OCI-LY7 (cell line): ENCODE measurements around the gene AUTS2. TPM values are rescaled to one million over a fixed set of nuclear protein-coding genes. Genes with fewer than 3 reads are reported as not detected.

Source experiments
- BruUV-seq: library from RNA; stranded (reverse); fragments of 400-500 nt; replicated peaks from 2 replicates; lab custom pipeline; 2021; lab: Mats Ljungman, UMichigan
- CTCF ChIA-PET: fragments of 300-600 bp; sonication (Branson Sonifier 250); formaldehyde crosslinking; loops from one replicate; lab custom pipeline; 2022; ENCODE audit warnings: antibody characterized with exemption; ENCODE audit not compliant: unreplicated experiment; lab: Charles Lee
- POLR2A ChIA-PET: fragments of 300-600 bp; sonication (Branson Sonifier 250); formaldehyde crosslinking; loops from one replicate; lab custom pipeline; 2022; ENCODE audit warnings: antibody characterized with exemption; lab: Charles Lee
- DNase-seq: peaks from one replicate; pipeline ENCODE4 v3.0.0-alpha.2; 2015; ENCODE audit warnings: low spot score
- H2AFZ ChIP-seq: fragments of 200-600 bp; sonication (generic), shearing (Covaris generic); 2 replicates; pipeline ENCODE4 v1.6.1; 2014; ENCODE audit warnings: mild to moderate bottlenecking, antibody characterized with exemption, low read length, moderate library complexity
- H3K27ac ChIP-seq: fragments of 200-600 bp; sonication (generic); 2 replicates; pipeline ENCODE4 v1.5.1; 2014; ENCODE audit warnings: mixed run types, low read depth, mild to moderate bottlenecking, moderate library complexity, low read length, inconsistent platforms; ENCODE audit not compliant: poor library complexity, severe bottlenecking
- H3K36me3 ChIP-seq: fragments of 200-600 bp; sonication (generic); 2 replicates; pipeline ENCODE4 v1.6.1; 2014; ENCODE audit warnings: mild to moderate bottlenecking, antibody characterized with exemption, low read length, moderate library complexity, mixed read lengths; ENCODE audit not compliant: insufficient read depth
- H3K4me1 ChIP-seq: fragments of 200-600 bp; sonication (generic); 2 replicates; pipeline ENCODE4 v1.5.1; 2014; ENCODE audit warnings: mild to moderate bottlenecking, low read length; ENCODE audit not compliant: insufficient read depth, poor library complexity, severe bottlenecking
- H3K4me2 ChIP-seq: fragments of 200-600 bp; sonication (generic); 2 replicates; pipeline ENCODE4 v1.6.1; 2014; ENCODE audit warnings: mild to moderate bottlenecking, low read length
- H3K4me3 ChIP-seq: fragments of 200-600 bp; sonication (generic); 2 replicates; pipeline ENCODE4 v1.5.1; 2014; ENCODE audit warnings: mild to moderate bottlenecking, low read depth, low read length; ENCODE audit not compliant: poor library complexity, severe bottlenecking
- H3K79me2 ChIP-seq: fragments of 200-600 bp; sonication (generic); 2 replicates; pipeline ENCODE4 v1.6.1; 2016; ENCODE audit warnings: low read depth, mild to moderate bottlenecking, low read length, moderate library complexity, mixed read lengths; ENCODE audit not compliant: insufficient read depth
- H3K9me2 ChIP-seq: fragments of 200-600 bp; sonication (generic); 2 replicates; pipeline ENCODE4 v1.6.1; 2016; ENCODE audit warnings: mild to moderate bottlenecking, low read length, mixed read lengths; ENCODE audit not compliant: insufficient read depth
- H3K9me3 ChIP-seq: fragments of 200-600 bp; sonication (generic); 2 replicates; pipeline ENCODE4 v1.6.1; 2014; ENCODE audit warnings: mild to moderate bottlenecking, mixed run types, low read length, mixed read lengths
- H4K20me1 ChIP-seq: fragments of 200-600 bp; sonication (generic); 2 replicates; pipeline ENCODE4 v1.6.1; 2014; ENCODE audit warnings: mild to moderate bottlenecking, antibody characterized with exemption, low read length, moderate library complexity, mixed read lengths; ENCODE audit not compliant: insufficient read depth
- EZH2phosphoT487 ChIP-seq: fragments of 200-600 bp; sonication (generic); IDR thresholded peaks from 2 replicates; pipeline ENCODE4 v1.6.1; 2018; ENCODE audit warnings: low read depth, borderline replicate concordance, mild to moderate bottlenecking, mixed run types, antibody characterized with exemption, low read length, moderate library complexity, mixed read lengths
- intact Hi-C: fragments of 100-400 bp; cut with micrococcal nuclease; formaldehyde crosslinking; loops from one replicate; pipeline ENCODE4 v1.10.0; 2022; ENCODE audit not compliant: unreplicated experiment
- total RNA-seq, 2 experiments: library from RNA; depleted of rRNA in 1 of 2; stranded (reverse); fragments of >200 nt in 1 of 2; shearing (Covaris generic) in 1 of 2; gene quantifications; 2 replicates each; pipeline ENCODE4 v1.2.3, GENCODE V29; 2014 to 2022
- TF ChIP-seq, protein P1 (sequence below): fragments of 200-600 bp; sonication (generic); conservative IDR thresholded peaks from 2 replicates; pipeline ENCODE4 v1.5.1; 2014; ENCODE audit warnings: mild to moderate bottlenecking, antibody characterized with exemption, low read length, moderate library complexity, mixed read lengths

AUTS2 gene
- total RNA-seq, 2 experiments from 2014 or later: 37.9 to 78.5 TPM

DNA sequence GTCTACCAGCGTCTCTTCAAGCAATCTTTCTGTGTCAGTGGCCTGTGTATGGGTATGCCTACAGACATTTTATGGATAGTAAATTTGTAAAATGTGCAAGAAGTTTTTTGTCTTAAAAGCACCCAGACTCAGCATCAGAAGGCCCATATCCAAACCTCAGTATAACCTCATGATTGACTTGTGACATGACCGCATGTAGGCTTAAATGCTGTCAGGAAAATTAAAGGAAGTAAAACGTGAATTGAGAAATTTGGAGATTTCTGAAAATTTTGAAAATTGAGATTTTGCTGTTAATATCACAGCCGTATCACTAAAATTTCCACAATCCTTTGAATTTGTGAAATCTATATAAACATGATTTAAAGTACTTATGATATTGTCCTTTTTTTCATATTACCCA, 410.2 kb downstream of the AUTS2 start:
- intact Hi-C loops: no loop called here
- H3K79me2 ChIP-seq: no peaks in the 10 kb centered on the region
- H2AFZ ChIP-seq: no peak overlapping the region
- H3K4me3 ChIP-seq: no peak overlapping the region
- no peaks in the 10 kb centered on the region for H3K36me3 ChIP-seq
- no TSS peak for BruUV-seq
- no peak overlapping the region for H3K27ac ChIP-seq
- DNase-seq: no peak
- H4K20me1 ChIP-seq: no peaks in the 10 kb centered on the region
- ChIA-PET POLR2A (no interaction called here), CTCF (no interaction called here)
- no peak for TF ChIP-seq EZH2phosphoT487
- TF ChIP-seq, protein P1, sequence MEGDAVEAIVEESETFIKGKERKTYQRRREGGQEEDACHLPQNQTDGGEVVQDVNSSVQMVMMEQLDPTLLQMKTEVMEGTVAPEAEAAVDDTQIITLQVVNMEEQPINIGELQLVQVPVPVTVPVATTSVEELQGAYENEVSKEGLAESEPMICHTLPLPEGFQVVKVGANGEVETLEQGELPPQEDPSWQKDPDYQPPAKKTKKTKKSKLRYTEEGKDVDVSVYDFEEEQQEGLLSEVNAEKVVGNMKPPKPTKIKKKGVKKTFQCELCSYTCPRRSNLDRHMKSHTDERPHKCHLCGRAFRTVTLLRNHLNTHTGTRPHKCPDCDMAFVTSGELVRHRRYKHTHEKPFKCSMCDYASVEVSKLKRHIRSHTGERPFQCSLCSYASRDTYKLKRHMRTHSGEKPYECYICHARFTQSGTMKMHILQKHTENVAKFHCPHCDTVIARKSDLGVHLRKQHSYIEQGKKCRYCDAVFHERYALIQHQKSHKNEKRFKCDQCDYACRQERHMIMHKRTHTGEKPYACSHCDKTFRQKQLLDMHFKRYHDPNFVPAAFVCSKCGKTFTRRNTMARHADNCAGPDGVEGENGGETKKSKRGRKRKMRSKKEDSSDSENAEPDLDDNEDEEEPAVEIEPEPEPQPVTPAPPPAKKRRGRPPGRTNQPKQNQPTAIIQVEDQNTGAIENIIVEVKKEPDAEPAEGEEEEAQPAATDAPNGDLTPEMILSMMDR: no peak
- no peak overlapping the region for H3K4me2 ChIP-seq
- no peaks in the 10 kb centered on the region for H3K9me3 ChIP-seq
- peaks cover 39% of the 10 kb centered on the region for H3K4me1 ChIP-seq
- H3K9me2 ChIP-seq: no peaks in the 10 kb centered on the region

DNA sequence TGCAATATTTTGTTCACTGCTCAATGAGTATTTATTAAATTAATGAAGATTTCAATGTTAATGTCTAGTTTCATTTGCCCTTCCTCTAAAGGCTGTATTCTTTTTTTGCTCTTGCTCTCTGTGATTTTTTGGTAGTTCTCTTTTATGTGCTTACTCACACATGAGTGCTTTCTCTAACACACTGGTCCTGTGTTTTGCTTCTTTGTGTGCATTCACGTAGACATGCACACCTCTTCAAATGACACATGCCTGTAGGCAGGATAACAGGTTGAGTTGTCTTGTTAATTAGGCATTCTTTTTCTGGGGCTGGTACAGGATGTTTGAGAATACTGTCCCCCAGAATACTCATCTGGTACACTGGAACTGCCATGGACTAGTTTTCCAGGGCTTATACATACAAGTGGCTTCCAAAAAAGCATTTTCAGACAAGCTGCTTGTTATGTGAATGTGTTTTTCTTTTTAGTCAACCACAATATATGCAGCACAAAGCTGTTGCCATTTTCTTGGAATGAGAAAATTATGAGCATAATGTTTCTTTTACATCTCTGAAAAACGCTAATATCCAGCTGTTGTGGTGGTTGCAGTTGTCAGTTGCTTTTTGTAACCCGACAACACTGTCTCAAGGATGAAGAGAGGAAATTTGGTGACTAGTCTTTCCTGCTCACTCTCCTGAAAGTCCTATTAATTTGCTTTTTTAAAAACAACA, 416.4 kb downstream of the AUTS2 start:
- Histone ChIP-seq H3K4me1 (peaks cover 34% of the 10 kb centered on the region), H3K9me3 (0 out of 2 replicates have a peak, but pooled peaks cover 5% of the 10 kb centered on the region), H3K4me2 (peak overlapping the region; percentile 48), H3K79me2 (no peaks in the 10 kb centered on the region), H3K27ac (no peak overlapping the region), H4K20me1 (no peaks in the 10 kb centered on the region), H3K36me3 (no peaks in the 10 kb centered on the region), H3K4me3 (no peak overlapping the region), H3K9me2 (no peaks in the 10 kb centered on the region), H2AFZ (no peak overlapping the region)
- DNase-seq: peak; percentile 41
- intact Hi-C loops: no loop called here
- ChIA-PET POLR2A (interaction anchor here (0.5 to 3.6 kb wide), 7 partner anchors 9 to 526 kb away, joined by 3 to 22 read pairs (median 4); no protein-coding TSS in a partner anchor), CTCF (no interaction called here)
- TF ChIP-seq, protein P1: no peak
- TF ChIP-seq EZH2phosphoT487: no peak
- no TSS peak for BruUV-seq

DNA sequence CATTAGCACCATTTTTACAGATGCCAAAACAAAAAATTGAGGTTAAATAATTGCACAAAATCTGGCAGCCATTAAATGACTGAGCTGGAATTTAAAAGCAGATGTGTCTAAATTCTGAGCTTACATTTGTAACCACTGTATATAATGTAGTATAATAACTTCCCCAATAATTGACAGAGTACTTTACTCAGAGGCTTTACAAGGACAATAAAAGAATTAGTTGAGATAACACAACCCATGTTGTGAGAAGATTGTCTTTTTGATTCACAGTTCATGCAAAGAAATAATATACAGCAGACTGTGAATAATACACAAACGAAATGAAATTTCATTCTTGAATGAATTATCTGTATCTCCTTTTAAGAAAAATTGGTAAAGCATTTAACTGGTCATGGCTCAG, 417.1 kb downstream of the AUTS2 start:
- ChIA-PET POLR2A (interaction anchor here (0.5 to 3.6 kb wide), 5 partner anchors 10 to 527 kb away, joined by 3 to 22 read pairs (median 4); no protein-coding TSS in a partner anchor), CTCF (no interaction called here)
- no peak for TF ChIP-seq EZH2phosphoT487
- TF ChIP-seq, protein P1: no peak
- no peaks in the 10 kb centered on the region for H3K79me2 ChIP-seq
- intact Hi-C loops: no loop called here
- no peak overlapping the region for H2AFZ ChIP-seq
- peak overlapping the region; percentile 48; the same call in 1 of the 2 replicates for H3K4me2 ChIP-seq
- H3K9me3 ChIP-seq: 0 out of 2 replicates have a peak, but pooled peaks cover 5% of the 10 kb centered on the region
- no peaks in the 10 kb centered on the region for H3K36me3 ChIP-seq
- peaks cover 31% of the 10 kb centered on the region for H3K4me1 ChIP-seq
- H3K4me3 ChIP-seq: no peak overlapping the region
- H3K27ac ChIP-seq: no peak overlapping the region
- no peaks in the 10 kb centered on the region for H4K20me1 ChIP-seq
- no peak for DNase-seq
- no peaks in the 10 kb centered on the region for H3K9me2 ChIP-seq
- no TSS peak for BruUV-seq
